Activated CD4-positive, alpha-beta T cell treated with anti-CD3 and anti-CD28 coated beads, Interleukin-2, amount 10 ng/mL, durations not matched to agents 24 days and 14 days (primary cell): ENCODE data around the gene FTO. TPM values are rescaled to one million over a fixed set of nuclear protein-coding genes. Genes with fewer than 3 reads are reported as not detected.

Source experiments
- DNase-seq: peaks from one replicate; pipeline ENCODE4 v3.0.0; 2022
- H3K27ac Mint-ChIP-seq: one replicate; pipeline ENCODE4 v1.8.0; 2022; ENCODE audit warnings: mild to moderate bottlenecking, mixed read lengths
- H3K27me3 Mint-ChIP-seq: one replicate; pipeline ENCODE4 v1.8.0; 2022; ENCODE audit warnings: mixed read lengths
- H3K36me3 Mint-ChIP-seq: one replicate; pipeline ENCODE4 v1.8.0; 2022; ENCODE audit warnings: low read depth, mild to moderate bottlenecking, mixed read lengths
- H3K4me1 Mint-ChIP-seq: one replicate; pipeline ENCODE4 v1.8.0; 2021; ENCODE audit warnings: mixed read lengths
- H3K4me3 Mint-ChIP-seq: one replicate; pipeline ENCODE4 v1.8.0; 2022; ENCODE audit warnings: mild to moderate bottlenecking, moderate library complexity, mixed read lengths
- H3K9me3 Mint-ChIP-seq: one replicate; pipeline ENCODE4 v1.8.0; 2021; ENCODE audit warnings: mixed read lengths
- intact Hi-C: fragments of 100-400 bp; cut with micrococcal nuclease; formaldehyde crosslinking; loops from one replicate; pipeline ENCODE4 v1.15.1; 2023
- total RNA-seq: library from RNA; stranded (reverse); gene quantifications from 2 replicates; pipeline ENCODE4 v1.2.3, GENCODE V29; 2022

FTO gene
- total RNA-seq, 1 donor from 2014 or later = 60.8 TPM

DNA sequence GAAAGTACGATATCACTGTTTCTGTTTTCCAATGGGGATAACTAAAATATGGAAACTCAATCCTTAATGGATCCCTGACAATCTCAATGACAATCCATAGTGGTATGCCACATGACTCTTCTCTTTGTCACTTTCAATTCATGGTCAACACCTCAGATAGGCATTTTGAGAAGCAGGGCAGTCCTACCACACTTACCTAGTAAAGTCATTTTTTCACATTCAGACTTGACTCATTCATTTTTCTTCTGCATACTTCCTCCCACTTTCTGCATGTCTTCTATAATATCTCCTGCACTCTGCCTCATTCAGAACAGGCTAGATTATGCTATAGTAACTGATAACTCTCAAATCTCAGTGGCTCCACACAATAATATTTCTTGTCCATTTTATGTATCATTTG, 117.5 kb downstream of the FTO start:
- Mint-ChIP-seq H3K36me3 (peaks cover 7% of the 10 kb centered on the region), H3K4me3 (no peak overlapping the region), H3K27me3 (no peaks in the 10 kb centered on the region), H3K27ac (no peak overlapping the region), H3K9me3 (no peaks in the 10 kb centered on the region), H3K4me1 (peaks cover 8% of the 10 kb centered on the region)
- no peak for DNase-seq
- intact Hi-C loops = no loop called here

DNA sequence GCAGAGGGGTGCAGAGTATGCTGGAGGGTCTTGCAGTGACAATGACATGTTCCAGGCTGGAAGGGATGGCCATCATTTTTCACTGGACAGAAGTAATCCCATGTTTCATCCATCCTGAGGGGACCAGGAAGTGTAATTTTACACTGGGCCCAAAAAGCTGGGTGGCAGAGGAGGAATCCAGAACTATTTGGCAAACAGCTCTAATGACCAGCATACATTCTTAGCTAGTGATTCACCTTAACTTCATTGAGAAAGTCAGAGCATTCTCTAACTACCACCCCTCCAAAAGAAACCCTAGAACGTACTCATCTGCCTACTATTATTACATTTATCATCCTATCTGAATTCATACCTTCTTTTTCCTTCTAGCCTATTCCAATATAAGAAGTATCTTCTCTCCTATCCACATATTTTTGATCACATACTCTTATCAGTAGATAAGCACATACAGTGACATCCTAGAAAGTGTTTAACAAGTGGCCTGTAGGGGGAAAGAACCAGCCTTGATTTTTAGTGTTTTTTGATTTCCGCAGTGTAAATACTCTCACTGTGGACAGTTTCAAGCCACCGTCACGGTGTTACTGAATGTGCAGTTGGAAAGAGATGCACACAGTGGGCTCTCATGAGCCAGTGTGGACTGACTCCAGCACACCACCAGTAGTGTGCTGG, 118.1 kb downstream of the FTO start:
- Mint-ChIP-seq H3K4me3 (no peak overlapping the region), H3K27ac (no peak overlapping the region), H3K27me3 (no peaks in the 10 kb centered on the region), H3K9me3 (no peaks in the 10 kb centered on the region), H3K36me3 (peaks cover 8% of the 10 kb centered on the region), H3K4me1 (peaks cover 8% of the 10 kb centered on the region)
- intact Hi-C loops = no loop called here
- no peak for DNase-seq

DNA sequence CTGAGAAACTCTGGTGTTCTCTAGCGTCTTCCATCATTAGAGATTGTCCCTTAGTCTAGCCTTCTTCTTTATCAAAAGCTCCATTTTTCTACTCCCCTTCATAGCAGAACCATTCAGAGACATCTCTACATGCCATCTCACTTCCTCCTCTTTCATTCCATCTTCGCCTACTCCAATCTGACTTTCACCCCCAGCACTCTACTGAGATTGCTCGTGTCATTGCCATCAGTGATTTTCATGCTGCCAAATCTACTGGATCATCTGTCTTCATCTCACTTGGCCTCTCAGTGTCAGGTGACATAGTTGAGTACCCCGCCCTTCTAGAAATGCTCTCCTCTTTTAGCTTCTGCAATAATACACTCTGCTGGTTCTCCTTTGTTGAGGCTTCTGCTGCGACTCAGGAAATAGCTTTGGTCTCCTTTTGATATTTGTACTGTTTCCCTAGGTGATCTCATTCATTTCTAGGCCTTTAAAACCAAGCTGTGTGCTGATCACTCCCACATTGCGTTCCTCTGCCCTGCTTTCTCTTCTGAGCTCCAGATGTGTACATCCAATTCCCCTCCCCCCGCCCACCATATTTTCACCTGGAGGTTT, 119.1 kb downstream of the FTO start:
- H3K4me1 Mint-ChIP-seq = peaks cover 8% of the 10 kb centered on the region
- peak; percentile 69 for DNase-seq

DNA sequence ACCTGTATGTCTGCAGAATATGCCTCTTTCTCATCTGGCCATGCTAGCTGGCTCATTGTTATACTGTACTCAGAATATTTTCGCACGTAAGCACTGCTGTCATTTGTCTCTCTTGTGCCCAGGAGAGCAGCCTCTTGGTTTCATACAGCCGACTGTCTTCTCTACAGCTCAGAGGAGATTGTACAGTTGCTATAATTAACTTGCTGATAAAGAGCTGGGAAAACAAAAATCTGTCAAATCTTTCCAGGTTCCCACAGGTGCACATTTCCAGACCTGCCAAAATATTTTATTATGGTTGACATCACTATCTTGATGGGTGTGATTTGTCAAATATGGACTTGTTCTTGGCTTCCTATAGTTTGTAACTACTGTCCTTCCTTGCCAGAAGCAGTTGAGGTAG, 122.7 kb downstream of the FTO start:
- DNase-seq = no peak
- Mint-ChIP-seq H3K4me3 (no peak overlapping the region), H3K4me1 (peaks cover 10% of the 10 kb centered on the region), H3K27me3 (no peaks in the 10 kb centered on the region), H3K9me3 (peaks cover 5% of the 10 kb centered on the region), H3K27ac (no peak overlapping the region), H3K36me3 (peaks cover 12% of the 10 kb centered on the region)
- intact Hi-C loops = no loop called here

More for the DNA sequence above, 119.1 kb downstream of the FTO start:
- no peaks in the 10 kb centered on the region for H3K27me3 Mint-ChIP-seq
- no peak overlapping the region for H3K27ac Mint-ChIP-seq
- no peak overlapping the region for H3K4me3 Mint-ChIP-seq
- intact Hi-C loops = no loop called here
- H3K36me3 Mint-ChIP-seq = peaks cover 8% of the 10 kb centered on the region
- no peaks in the 10 kb centered on the region for H3K9me3 Mint-ChIP-seq

DNA sequence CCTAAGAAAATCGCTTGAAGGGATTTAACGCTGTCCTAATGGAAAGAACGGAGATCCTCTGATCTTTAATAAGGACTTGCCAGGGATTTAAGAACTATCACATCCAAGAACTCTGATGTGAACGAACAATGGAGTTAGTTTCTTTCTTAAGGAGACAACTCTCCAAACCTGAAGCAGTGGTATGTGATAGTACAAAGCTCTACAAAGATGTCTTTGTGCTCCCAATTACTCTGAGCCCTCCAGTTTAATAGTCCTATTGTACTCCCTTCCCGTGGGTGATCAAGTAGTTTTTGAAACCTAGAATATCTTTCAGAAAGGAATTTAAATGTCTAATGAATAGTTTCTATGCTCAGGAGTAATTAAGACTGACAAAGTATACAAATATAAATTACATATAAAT, 123.8 kb downstream of the FTO start:
- peaks cover 5% of the 10 kb centered on the region for H3K9me3 Mint-ChIP-seq
- H3K27me3 Mint-ChIP-seq = no peaks in the 10 kb centered on the region
- intact Hi-C loops = no loop called here
- no peak overlapping the region for H3K4me3 Mint-ChIP-seq
- no peak overlapping the region for H3K27ac Mint-ChIP-seq
- DNase-seq = no peak
- peaks cover 12% of the 10 kb centered on the region for H3K36me3 Mint-ChIP-seq
- peaks cover 9% of the 10 kb centered on the region for H3K4me1 Mint-ChIP-seq

DNA sequence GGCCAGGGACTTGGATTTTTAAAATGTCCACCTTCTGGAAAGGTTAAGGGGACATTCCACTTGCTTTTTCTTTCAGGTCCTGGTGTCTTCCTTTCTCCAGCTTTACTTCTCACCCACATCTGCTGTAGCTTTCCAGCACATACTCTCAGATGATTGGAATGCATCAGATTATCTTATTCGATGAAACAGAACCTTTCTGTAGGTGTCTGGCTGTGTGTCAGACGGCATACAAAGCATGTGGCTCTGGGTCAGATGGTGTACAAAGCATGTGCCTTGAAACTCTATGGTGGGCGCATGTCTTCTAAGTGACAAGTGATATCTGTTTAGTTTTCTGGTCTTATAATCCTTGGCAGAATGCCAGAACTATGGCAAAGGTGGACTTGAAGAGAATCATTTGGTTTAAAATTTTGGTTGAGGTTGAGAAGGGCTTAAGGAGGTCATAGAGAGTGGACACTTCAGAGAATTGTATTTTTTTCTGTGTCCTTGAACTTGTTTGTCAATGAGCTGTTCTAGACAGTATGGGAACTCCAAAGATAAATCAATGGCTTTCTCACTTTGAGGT, 125.3 kb downstream of the FTO start:
- no peak for DNase-seq
- peaks cover 5% of the 10 kb centered on the region for H3K9me3 Mint-ChIP-seq
- H3K27ac Mint-ChIP-seq = no peak overlapping the region
- no peaks in the 10 kb centered on the region for H3K27me3 Mint-ChIP-seq
- H3K36me3 Mint-ChIP-seq = peaks cover 12% of the 10 kb centered on the region
- peaks cover 9% of the 10 kb centered on the region for H3K4me1 Mint-ChIP-seq
- intact Hi-C loops = no loop called here
- H3K4me3 Mint-ChIP-seq = no peak overlapping the region

DNA sequence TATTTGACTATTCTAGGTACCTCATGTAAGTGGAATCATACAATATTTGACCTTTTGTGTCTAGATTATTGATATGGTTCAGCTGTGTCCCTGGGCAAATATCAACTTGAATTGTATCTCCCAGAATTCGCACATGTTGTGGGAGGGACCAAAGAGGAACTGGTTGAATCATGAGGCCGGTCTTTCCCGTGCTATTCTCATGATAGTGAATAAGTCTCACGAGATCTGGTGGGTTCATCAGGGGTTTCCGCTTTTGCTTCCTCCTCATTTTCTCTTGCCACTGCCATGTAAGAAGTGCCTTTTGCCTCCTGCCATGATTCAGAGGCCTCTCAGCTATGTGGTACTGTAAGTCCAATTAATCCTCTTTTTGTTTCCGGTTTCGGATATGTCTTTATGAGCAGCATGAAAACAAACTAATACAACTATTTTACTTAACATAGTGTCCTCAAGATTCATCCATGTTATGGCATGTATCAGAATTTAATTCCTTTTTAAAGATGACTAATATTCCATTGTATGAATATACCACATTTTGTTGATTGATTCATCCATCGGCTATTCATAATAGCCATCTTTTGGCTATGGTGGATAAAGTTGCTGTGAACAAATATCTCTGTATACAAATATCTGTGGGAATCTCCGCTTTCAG, 129.1 kb downstream of the FTO start:
- no peak overlapping the region for H3K27ac Mint-ChIP-seq
- intact Hi-C loops = no loop called here
- peaks cover 15% of the 10 kb centered on the region for H3K4me1 Mint-ChIP-seq
- H3K36me3 Mint-ChIP-seq = peaks cover 7% of the 10 kb centered on the region
- no peaks in the 10 kb centered on the region for H3K27me3 Mint-ChIP-seq
- DNase-seq = no peak
- H3K9me3 Mint-ChIP-seq = peaks cover 8% of the 10 kb centered on the region
- no peak overlapping the region for H3K4me3 Mint-ChIP-seq

DNA sequence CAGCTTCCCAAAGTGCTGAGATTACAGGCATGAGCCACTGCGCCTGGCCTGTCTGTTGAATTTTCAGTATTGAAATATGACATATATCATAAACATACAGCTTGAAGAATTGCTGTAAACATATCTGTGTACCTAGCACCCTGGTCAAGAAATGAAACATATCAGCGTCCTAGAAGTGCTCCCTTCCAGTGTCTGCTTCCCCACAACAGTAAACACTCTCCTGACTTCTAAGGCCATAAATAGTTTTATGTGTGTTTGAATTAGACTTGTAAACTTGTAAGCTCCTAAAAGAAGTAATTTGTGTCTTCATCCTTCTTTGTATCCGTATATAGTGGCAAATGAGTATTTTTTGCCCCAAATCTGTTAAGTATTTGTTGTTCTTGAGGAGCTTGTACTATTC, 132.2 kb downstream of the FTO start:
- Mint-ChIP-seq H3K4me1 (peaks cover 11% of the 10 kb centered on the region), H3K27ac (no peak overlapping the region), H3K9me3 (peaks cover 4% of the 10 kb centered on the region), H3K27me3 (no peaks in the 10 kb centered on the region), H3K36me3 (peaks cover 8% of the 10 kb centered on the region), H3K4me3 (no peak overlapping the region)
- DNase-seq = no peak
- intact Hi-C loops = no loop called here

DNA sequence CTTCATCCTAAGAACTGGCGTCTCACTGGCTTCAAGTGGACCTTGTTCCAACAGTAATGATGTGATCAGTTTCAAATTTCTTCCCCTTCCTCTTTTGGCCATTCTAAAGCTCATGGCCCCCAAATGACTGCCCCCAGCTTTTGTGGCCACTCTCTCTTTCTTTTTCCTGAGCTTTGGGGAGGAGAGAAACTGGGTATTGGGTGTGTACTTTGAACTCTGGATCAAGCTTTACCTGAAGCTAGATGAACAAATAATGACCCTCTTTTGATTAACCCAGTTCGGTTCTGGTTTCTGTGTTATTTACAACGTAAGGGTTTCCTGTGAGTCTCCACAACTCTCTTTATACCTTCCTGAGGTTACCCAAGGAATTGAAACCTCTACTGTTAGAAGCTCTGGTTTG, 132.7 kb downstream of the FTO start:
- DNase-seq = no peak
- peaks cover 8% of the 10 kb centered on the region for H3K36me3 Mint-ChIP-seq
- no peaks in the 10 kb centered on the region for H3K27me3 Mint-ChIP-seq
- no peak overlapping the region for H3K4me3 Mint-ChIP-seq
- H3K4me1 Mint-ChIP-seq = peaks cover 8% of the 10 kb centered on the region
- H3K27ac Mint-ChIP-seq = no peak overlapping the region
- intact Hi-C loops = no loop called here
- peaks cover 4% of the 10 kb centered on the region for H3K9me3 Mint-ChIP-seq

DNA sequence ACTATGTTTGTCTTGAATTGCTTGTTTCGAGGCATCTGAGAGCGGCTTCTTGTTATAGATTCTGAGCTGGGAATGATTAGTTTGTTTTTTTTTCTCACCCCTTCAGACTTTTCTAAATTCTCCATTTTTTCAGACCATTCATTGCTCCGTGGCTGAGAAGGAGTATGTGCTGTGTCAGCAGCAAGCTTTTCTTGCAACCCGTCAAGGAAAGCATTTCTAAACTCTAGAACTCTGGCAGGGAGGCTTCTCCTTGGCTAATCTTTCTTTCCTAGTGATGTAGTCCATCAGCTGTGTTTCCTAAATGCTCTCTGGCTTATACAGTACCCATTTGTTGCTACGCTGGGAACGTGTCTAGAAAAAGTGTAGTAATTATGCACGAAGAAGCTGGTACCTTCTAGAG, 133.5 kb downstream of the FTO start:
- DNase-seq = no peak
- Mint-ChIP-seq H3K36me3 (peaks cover 8% of the 10 kb centered on the region), H3K9me3 (peaks cover 4% of the 10 kb centered on the region), H3K4me3 (no peak overlapping the region), H3K27ac (no peak overlapping the region), H3K4me1 (peaks cover 6% of the 10 kb centered on the region), H3K27me3 (no peaks in the 10 kb centered on the region)
- intact Hi-C loops = no loop called here

DNA sequence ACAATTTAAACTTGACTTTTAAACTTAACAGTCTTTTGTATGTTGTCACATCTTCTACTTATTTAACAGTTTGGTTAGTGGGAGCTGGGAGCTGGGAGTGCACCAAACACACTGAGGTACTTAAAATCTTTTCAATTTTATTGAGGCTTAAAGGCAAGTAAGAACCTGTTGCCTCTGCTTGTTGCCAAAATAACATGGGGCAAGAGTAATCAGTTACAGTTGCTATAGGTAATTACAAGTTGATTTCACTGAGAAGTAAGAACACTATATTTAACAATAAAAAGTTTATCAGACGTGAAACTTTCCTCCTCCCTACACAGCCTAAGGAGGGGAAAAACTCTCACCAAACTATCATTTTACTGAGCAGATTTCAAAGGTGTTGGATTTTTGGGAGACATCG, 135.2 kb downstream of the FTO start:
- peaks cover 6% of the 10 kb centered on the region for H3K4me1 Mint-ChIP-seq
- H3K27me3 Mint-ChIP-seq = no peaks in the 10 kb centered on the region
- H3K36me3 Mint-ChIP-seq = peaks cover 8% of the 10 kb centered on the region
- H3K9me3 Mint-ChIP-seq = peaks cover 4% of the 10 kb centered on the region
- DNase-seq = no peak
- no peak overlapping the region for H3K4me3 Mint-ChIP-seq
- H3K27ac Mint-ChIP-seq = no peak overlapping the region
- intact Hi-C loops = no loop called here

DNA sequence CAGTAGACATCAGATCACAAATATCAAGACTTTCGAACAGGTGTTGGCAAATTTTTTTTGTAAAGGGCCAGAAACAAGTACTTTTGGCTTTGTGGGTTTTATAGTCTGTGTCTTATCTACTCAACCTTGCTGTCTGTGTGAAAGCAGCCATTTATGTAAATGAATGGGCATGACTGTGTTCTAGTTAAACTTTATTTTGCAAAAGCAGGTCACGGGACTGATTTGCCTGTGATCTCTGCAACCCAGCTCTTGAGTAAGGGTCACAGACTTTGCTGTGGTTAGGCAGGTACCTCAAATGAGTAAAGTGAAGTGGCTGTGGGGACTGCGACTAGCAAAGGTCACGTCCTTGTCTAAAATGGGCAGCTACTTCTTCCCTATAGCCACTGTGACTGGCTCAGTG, 136.5 kb downstream of the FTO start:
- H3K27ac Mint-ChIP-seq = no peak overlapping the region
- no peaks in the 10 kb centered on the region for H3K27me3 Mint-ChIP-seq
- H3K4me1 Mint-ChIP-seq = peaks cover 11% of the 10 kb centered on the region
- DNase-seq = no peak
- intact Hi-C loops = no loop called here
- peaks cover 13% of the 10 kb centered on the region for H3K36me3 Mint-ChIP-seq
- H3K4me3 Mint-ChIP-seq = no peak overlapping the region
- H3K9me3 Mint-ChIP-seq = peaks cover 4% of the 10 kb centered on the region

DNA sequence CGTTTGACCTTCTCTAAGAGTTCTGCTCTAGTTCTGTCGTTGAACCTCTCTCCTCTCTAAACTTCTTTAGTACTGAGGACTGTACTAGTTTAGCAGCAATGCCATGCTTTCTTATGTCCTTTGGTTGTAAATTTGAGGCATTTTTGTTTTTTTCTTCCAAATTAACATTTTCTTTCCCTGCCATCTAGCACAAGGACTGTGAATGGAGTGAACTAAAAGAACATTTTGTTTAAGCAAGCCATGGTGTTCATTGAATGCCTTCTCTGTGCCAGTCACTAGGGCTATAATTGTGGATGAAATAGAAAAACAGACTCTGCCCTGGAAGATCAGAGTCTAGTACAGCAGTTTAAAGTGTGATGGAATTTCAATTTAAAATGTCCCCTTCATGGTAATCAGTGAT, 137.9 kb downstream of the FTO start:
- no peak overlapping the region for H3K27ac Mint-ChIP-seq
- intact Hi-C loops = no loop called here
- peaks cover 4% of the 10 kb centered on the region for H3K9me3 Mint-ChIP-seq
- H3K27me3 Mint-ChIP-seq = no peaks in the 10 kb centered on the region
- no peak for DNase-seq
- no peak overlapping the region for H3K4me3 Mint-ChIP-seq
- peaks cover 12% of the 10 kb centered on the region for H3K4me1 Mint-ChIP-seq
- peaks cover 15% of the 10 kb centered on the region for H3K36me3 Mint-ChIP-seq

DNA sequence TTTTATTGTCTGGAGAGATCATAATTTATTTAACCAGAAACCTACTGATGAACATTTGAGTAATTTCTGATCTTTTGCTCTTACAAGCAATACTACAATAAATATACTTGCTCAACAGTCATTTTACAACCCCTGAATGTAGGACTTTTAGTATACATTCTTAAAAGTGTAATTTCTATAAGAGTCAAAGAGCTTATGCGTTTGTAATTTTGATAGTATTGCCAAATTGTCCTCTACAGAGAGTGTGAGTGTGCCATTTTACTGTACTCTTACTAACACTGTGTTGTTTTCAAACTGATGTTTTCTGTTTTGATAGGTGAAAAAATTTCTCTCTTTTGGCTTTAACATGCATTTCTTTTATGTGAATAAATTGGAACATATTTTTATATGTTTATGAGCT, 139.1 kb downstream of the FTO start:
- peaks cover under 1% of the 10 kb centered on the region for H3K9me3 Mint-ChIP-seq
- no peak overlapping the region for H3K27ac Mint-ChIP-seq
- intact Hi-C loops = no loop called here
- H3K4me3 Mint-ChIP-seq = no peak overlapping the region
- peaks cover 11% of the 10 kb centered on the region for H3K36me3 Mint-ChIP-seq
- peaks cover 8% of the 10 kb centered on the region for H3K4me1 Mint-ChIP-seq
- DNase-seq = no peak
- no peaks in the 10 kb centered on the region for H3K27me3 Mint-ChIP-seq
